ENCODE results near the gene USP24. TPM values are rescaled to one million over a fixed set of nuclear protein-coding genes. Genes with fewer than 3 reads are reported as not detected.

The USP24 gene
- total and polyA plus RNA-seq, 2 donors (not counting 1 experiment from before 2014, with no cell fraction given) = 18.9 to 152 TPM

DNA sequence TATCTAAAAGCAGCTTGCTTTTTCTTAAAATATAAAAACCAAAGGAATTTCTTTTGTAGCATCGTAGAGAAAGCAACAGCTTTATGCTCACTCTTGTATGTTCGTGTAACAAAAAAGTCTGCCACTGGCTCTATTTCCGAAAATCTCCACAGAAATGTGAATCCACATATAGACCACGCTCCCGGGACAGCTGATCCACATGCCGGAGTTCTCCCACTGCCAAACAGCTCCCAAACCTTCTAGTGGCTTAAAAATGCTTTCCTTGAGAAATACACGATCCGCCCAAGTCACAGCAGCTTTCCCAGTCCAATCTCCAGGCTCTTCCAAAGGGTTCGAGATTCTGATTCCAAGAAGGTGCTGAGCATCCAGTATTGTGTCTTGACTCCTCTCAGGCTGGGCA lies 146.5 kb downstream of the USP24 start:
- ChIA-PET POLR2A (no interaction called here), CTCF (interaction anchor here (1.0 kb wide), 1 partner anchor 70 kb away, joined by 4 read pairs; no protein-coding TSS in a partner anchor)
- intact Hi-C loops (cut with micrococcal nuclease) = no loop called here
- Histone ChIP-seq H3K4me3 (ENCODE audit: control extremely low read depth in 1 of 5, extremely low read depth in 1 of 5, insufficient read depth in 1 of 5, low read depth in 2 of 5, low read length in 4 of 5) (no peak overlapping the region), H3K79me2 (ENCODE audit: control insufficient read depth, insufficient read depth, low read length) (no peaks in the 10 kb centered on the region), H3K27ac (ENCODE audit: low read length in 2 of 2) (no peak overlapping the region), H3K9ac (ENCODE audit: low read length) (no peak overlapping the region), H2AFZ (ENCODE audit: insufficient read depth, low read depth, low read length, poor library complexity, severe bottlenecking) (no peak overlapping the region), H4K20me1 (ENCODE audit: control insufficient read depth, insufficient read depth, low read length, poor library complexity, severe bottlenecking) (no peaks in the 10 kb centered on the region), H3K4me1 (ENCODE audit: control insufficient read depth in 2 of 2, insufficient read depth in 2 of 2, low read length in 2 of 2) (no peaks in the 10 kb centered on the region), H3K27me3 (replicated peaks in 1 of 4; ENCODE audit: control extremely low read depth in 1 of 4, control insufficient read depth in 3 of 4, insufficient read depth in 4 of 4, low read length in 3 of 4) (no peaks in the 10 kb centered on the region), H3K4me2 (replicated peaks; ENCODE audit: low read depth, low read length, poor library complexity, severe bottlenecking) (no peak overlapping the region), H3K9me3 (ENCODE audit: control extremely low read depth in 1 of 3, control insufficient read depth in 2 of 3, insufficient read depth in 1 of 3, low read length in 2 of 3) (no peaks in the 10 kb centered on the region), H3K36me3 (replicated peaks in 1 of 2; ENCODE audit: control extremely low read depth in 1 of 2, control insufficient read depth in 1 of 2, extremely low read depth in 1 of 2, insufficient read depth in 2 of 2, low read length in 1 of 2) (peaks cover 4 to 71% of the 10 kb centered on the region in 2 experiments)
- no peak for ATAC-seq (ENCODE audit: low read depth)
- TF ChIP-seq, protein P1, sequence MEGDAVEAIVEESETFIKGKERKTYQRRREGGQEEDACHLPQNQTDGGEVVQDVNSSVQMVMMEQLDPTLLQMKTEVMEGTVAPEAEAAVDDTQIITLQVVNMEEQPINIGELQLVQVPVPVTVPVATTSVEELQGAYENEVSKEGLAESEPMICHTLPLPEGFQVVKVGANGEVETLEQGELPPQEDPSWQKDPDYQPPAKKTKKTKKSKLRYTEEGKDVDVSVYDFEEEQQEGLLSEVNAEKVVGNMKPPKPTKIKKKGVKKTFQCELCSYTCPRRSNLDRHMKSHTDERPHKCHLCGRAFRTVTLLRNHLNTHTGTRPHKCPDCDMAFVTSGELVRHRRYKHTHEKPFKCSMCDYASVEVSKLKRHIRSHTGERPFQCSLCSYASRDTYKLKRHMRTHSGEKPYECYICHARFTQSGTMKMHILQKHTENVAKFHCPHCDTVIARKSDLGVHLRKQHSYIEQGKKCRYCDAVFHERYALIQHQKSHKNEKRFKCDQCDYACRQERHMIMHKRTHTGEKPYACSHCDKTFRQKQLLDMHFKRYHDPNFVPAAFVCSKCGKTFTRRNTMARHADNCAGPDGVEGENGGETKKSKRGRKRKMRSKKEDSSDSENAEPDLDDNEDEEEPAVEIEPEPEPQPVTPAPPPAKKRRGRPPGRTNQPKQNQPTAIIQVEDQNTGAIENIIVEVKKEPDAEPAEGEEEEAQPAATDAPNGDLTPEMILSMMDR (IDR thresholded peaks at IDR 0.05) = no peak
- TF ChIP-seq EZH2 (IDR thresholded peaks at IDR 0.05; ENCODE audit: borderline replicate concordance, insufficient read depth, low read depth, low read length, poor library complexity, severe bottlenecking) = no peak
- no peak overlapping the region for H3K27ac Mint-ChIP-seq
- no peaks in the 10 kb centered on the region for H3K27me3 Mint-ChIP-seq
- H3K4me3 Mint-ChIP-seq = no peak overlapping the region
- no peaks in the 10 kb centered on the region for H3K9me3 Mint-ChIP-seq (ENCODE audit: insufficient read depth)
- H3K4me1 Mint-ChIP-seq = no peaks in the 10 kb centered on the region
- DNase-seq = no peak
- WGBS (ENCODE audit: insufficient coverage) = 97% methylated on average over 9 of the region's 9 CpGs

DNA sequence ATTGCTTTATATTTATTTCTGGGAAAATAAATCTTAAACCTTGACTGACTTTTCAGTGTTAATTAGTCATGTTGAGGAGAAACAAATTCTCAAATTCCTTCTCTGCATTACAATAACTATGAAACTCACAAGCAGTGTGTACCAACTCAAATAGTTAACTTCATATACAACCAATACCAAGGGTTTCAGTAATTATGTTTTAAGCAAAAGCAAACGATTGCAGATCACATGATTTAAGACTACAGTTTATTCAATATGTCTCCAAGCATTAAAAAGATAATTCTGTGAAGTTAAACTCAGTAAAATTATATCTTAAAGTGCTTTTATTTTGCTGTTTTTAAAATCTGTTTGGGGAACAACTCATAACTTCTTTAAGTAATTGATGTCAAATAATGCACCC lies 147.2 kb downstream of the USP24 start:
- Mint-ChIP-seq H3K27me3 (no peaks in the 10 kb centered on the region), H3K4me3 (no peak overlapping the region), H3K4me1 (no peaks in the 10 kb centered on the region), H3K27ac (no peak overlapping the region), H3K9me3 (ENCODE audit: insufficient read depth) (no peaks in the 10 kb centered on the region)
- no peak overlapping the region for H3K4me2 ChIP-seq (replicated peaks; ENCODE audit: low read depth, low read length, poor library complexity, severe bottlenecking)
- H2AFZ ChIP-seq (ENCODE audit: insufficient read depth, low read depth, low read length, poor library complexity, severe bottlenecking) = no peak overlapping the region
- no peak overlapping the region for H3K27ac ChIP-seq (ENCODE audit: low read length in 2 of 2)
- intact Hi-C loops (cut with micrococcal nuclease) = no loop called here
- no peaks in the 10 kb centered on the region for H3K27me3 ChIP-seq (replicated peaks in 1 of 4; ENCODE audit: control extremely low read depth in 1 of 4, control insufficient read depth in 3 of 4, insufficient read depth in 4 of 4, low read length in 3 of 4)
- TF ChIP-seq, protein P1 (IDR thresholded peaks at IDR 0.05) = no peak
- TF ChIP-seq EZH2 (IDR thresholded peaks at IDR 0.05; ENCODE audit: borderline replicate concordance, insufficient read depth, low read depth, low read length, poor library complexity, severe bottlenecking) = no peak
- no peak overlapping the region for H3K4me3 ChIP-seq (ENCODE audit: control extremely low read depth in 1 of 5, extremely low read depth in 1 of 5, insufficient read depth in 1 of 5, low read depth in 2 of 5, low read length in 4 of 5)
- no peaks in the 10 kb centered on the region for H3K79me2 ChIP-seq (ENCODE audit: control insufficient read depth, insufficient read depth, low read length)
- H3K9me3 ChIP-seq (ENCODE audit: control extremely low read depth in 1 of 3, control insufficient read depth in 2 of 3, insufficient read depth in 1 of 3, low read length in 2 of 3) = no peaks in the 10 kb centered on the region
- ATAC-seq (ENCODE audit: low read depth) (no peak), DNase-seq (no peak)
- H3K4me1 ChIP-seq (ENCODE audit: control insufficient read depth in 2 of 2, insufficient read depth in 2 of 2, low read length in 2 of 2) = no peaks in the 10 kb centered on the region
- ChIA-PET POLR2A (no interaction called here), CTCF (interaction anchor here (1.0 kb wide), 1 partner anchor 71 kb away, joined by 4 read pairs; no protein-coding TSS in a partner anchor)
- peaks cover 4 to 65% of the 10 kb centered on the region in 2 experiments for H3K36me3 ChIP-seq (replicated peaks in 1 of 2; ENCODE audit: control extremely low read depth in 1 of 2, control insufficient read depth in 1 of 2, extremely low read depth in 1 of 2, insufficient read depth in 2 of 2, low read length in 1 of 2)
- H3K9ac ChIP-seq (ENCODE audit: low read length) = no peak overlapping the region
- WGBS (ENCODE audit: insufficient coverage) = no CpG with 5 or more reads among the region's 1 CpG
- no peaks in the 10 kb centered on the region for H4K20me1 ChIP-seq (ENCODE audit: control insufficient read depth, insufficient read depth, low read length, poor library complexity, severe bottlenecking)

Data from B cell (primary cell).